HUES64 (cell line): Measurements from ENCODE around the gene SCNN1G.

ENCODE experiments used
- H3K27ac ChIP-seq: 2 replicates; pipeline ENCODE4 v1.7.0; 2013; ENCODE audit warnings: low read depth, low read length, inconsistent platforms
- H3K27me3 ChIP-seq: 2 replicates; pipeline ENCODE4 v1.6.1; 2013; ENCODE audit warnings: mild to moderate bottlenecking, low read length; ENCODE audit not compliant: insufficient read depth
- H3K36me3 ChIP-seq: 2 replicates; pipeline ENCODE4 v1.6.1; 2013; ENCODE audit warnings: mild to moderate bottlenecking, low read length; ENCODE audit not compliant: insufficient read depth
- H3K4me1 ChIP-seq: 2 replicates; pipeline ENCODE4 v1.6.1; 2013; ENCODE audit warnings: mild to moderate bottlenecking, low read length, moderate library complexity; ENCODE audit not compliant: insufficient read depth
- H3K4me3 ChIP-seq: 2 replicates; pipeline ENCODE4 v1.5.1; 2013; ENCODE audit warnings: mild to moderate bottlenecking, low read length, moderate library complexity
- H3K9ac ChIP-seq: 2 replicates; pipeline ENCODE4 v1.6.1; 2013; ENCODE audit warnings: mild to moderate bottlenecking, low read depth, low read length
- H3K9me3 ChIP-seq: 2 replicates; pipeline ENCODE4 v1.6.1; 2013; ENCODE audit warnings: low read depth, low read length; ENCODE audit not compliant: insufficient read depth
- WGBS: fragments of 150-250, 120-280 bp; methylation state at CpG from one replicate; pipeline ENCODE4 v1.1.7; 2013; ENCODE audit warnings: missing lambda C conversion rate; 5-methylcytosine and 5-hydroxymethylcytosine counted together

Gene SCNN1G

DNA sequence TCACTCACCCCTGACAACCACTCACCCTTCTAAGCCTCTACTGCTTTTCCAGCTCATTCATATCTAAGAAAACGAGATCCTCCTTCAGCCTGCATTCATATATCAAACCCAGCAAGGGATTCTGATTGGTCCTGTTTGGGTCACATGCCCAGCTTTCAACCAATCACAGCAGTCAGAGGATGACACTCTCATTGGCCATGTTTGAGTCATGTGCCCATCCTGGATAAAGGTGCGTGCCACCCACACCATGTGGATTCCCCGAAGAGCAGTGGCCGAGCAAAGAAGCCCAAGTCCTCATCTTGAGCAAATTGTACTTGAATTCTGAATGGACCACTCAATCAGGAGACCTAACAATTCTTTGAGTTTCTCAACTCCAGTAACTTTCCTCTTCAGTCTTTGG is 45.0 kb downstream of the SCNN1G start:
- Histone ChIP-seq H3K9me3 (no peaks in the 10 kb centered on the region), H3K4me3 (no peak overlapping the region), H3K27me3 (no peaks in the 10 kb centered on the region), H3K36me3 (no peaks in the 10 kb centered on the region), H3K4me1 (peaks cover 7% of the 10 kb centered on the region; the same call in 1 of the 2 replicates), H3K27ac (no peak overlapping the region), H3K9ac (no peak overlapping the region)
- WGBS = 85% methylated on average over 4 of the region's 4 CpGs

DNA sequence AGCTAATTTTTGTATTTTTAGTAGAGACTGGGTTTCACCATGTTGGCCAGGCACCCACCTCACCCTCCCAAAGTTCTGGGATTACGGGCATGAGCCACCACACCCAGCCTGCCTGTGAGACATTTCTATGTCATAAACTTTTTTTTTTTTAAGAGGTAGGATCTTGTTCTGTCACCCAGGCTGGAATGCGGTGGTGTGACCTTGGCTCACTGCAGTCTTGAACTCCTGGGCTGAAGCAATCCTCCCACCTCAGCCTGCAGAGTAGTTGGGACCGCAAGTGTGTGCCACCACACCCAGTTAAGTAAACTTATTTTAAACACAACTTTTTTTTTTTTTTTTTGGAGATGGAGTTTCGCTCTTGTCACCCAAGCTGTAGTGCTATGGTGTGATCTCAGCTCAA is 47.2 kb downstream of the SCNN1G start:
- Histone ChIP-seq H3K27ac (no peak overlapping the region), H3K9me3 (no peaks in the 10 kb centered on the region), H3K9ac (no peak overlapping the region), H3K36me3 (no peaks in the 10 kb centered on the region), H3K27me3 (no peaks in the 10 kb centered on the region), H3K4me3 (no peak overlapping the region), H3K4me1 (no peaks in the 10 kb centered on the region)
- WGBS = 94% methylated on average over 4 of the region's 4 CpGs

GRCh38 chr16:23232806-23233205 is 50.3 kb downstream of the SCNN1G start:
- no peak overlapping the region for H3K4me3 ChIP-seq
- H3K27me3 ChIP-seq = no peaks in the 10 kb centered on the region
- 94% methylated on average over 2 of the region's 2 CpGs for WGBS
- no peaks in the 10 kb centered on the region for H3K9me3 ChIP-seq
- no peaks in the 10 kb centered on the region for H3K36me3 ChIP-seq
- H3K27ac ChIP-seq = no peak overlapping the region
- no peaks in the 10 kb centered on the region for H3K4me1 ChIP-seq
- no peak overlapping the region for H3K9ac ChIP-seq

GRCh38 chr16:23235176-23235575 is 52.6 kb downstream of the SCNN1G start:
- no peaks in the 10 kb centered on the region for H3K27me3 ChIP-seq
- 92% methylated on average over 2 of the region's 4 CpGs for WGBS
- H3K27ac ChIP-seq = no peak overlapping the region
- no peak overlapping the region for H3K4me3 ChIP-seq
- H3K9ac ChIP-seq = no peak overlapping the region
- no peaks in the 10 kb centered on the region for H3K9me3 ChIP-seq
- no peaks in the 10 kb centered on the region for H3K4me1 ChIP-seq
- no peaks in the 10 kb centered on the region for H3K36me3 ChIP-seq

GRCh38 chr16:23236983-23237382 is 54.4 kb downstream of the SCNN1G start:
- H3K9me3 ChIP-seq = no peaks in the 10 kb centered on the region
- no peak overlapping the region for H3K27ac ChIP-seq
- no peak overlapping the region for H3K4me3 ChIP-seq
- no peaks in the 10 kb centered on the region for H3K4me1 ChIP-seq
- 88% methylated on average over 1 of the region's 1 CpG for WGBS
- H3K36me3 ChIP-seq = no peaks in the 10 kb centered on the region
- H3K9ac ChIP-seq = no peak overlapping the region
- H3K27me3 ChIP-seq = no peaks in the 10 kb centered on the region

DNA sequence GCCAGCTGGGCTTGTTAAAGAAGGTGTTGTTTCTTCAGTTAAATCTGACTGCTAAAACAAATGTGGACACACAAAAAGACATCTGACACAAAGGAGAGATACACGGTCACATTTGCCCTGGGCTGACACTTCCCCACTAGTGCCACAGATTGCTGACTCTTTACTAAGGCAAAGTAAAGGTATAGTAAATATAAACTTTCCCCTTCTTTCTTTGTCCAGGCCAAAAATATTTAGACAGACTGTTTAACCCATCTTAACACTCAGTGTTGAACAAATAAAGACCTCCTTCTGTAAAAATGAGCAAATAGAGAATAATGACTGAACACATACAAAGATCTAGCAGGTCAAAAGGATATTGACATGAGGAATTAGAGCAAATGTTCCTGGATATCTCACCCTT is 58.4 kb downstream of the SCNN1G start:
- H3K27me3 ChIP-seq = no peaks in the 10 kb centered on the region
- no peaks in the 10 kb centered on the region for H3K36me3 ChIP-seq
- no peak overlapping the region for H3K4me3 ChIP-seq
- no peak overlapping the region for H3K9ac ChIP-seq
- H3K4me1 ChIP-seq = no peaks in the 10 kb centered on the region
- H3K9me3 ChIP-seq = no peaks in the 10 kb centered on the region
- WGBS = 71% methylated on average over 1 of the region's 1 CpG
- H3K27ac ChIP-seq = no peak overlapping the region

- H3K27ac ChIP-seq = no peak overlapping the region
- no peaks in the 10 kb centered on the region for H3K9me3 ChIP-seq
- no peaks in the 10 kb centered on the region for H3K36me3 ChIP-seq
- no peak overlapping the region for H3K4me3 ChIP-seq
- no peaks in the 10 kb centered on the region for H3K27me3 ChIP-seq
- no peaks in the 10 kb centered on the region for H3K4me1 ChIP-seq
- no peak overlapping the region for H3K9ac ChIP-seq
Measured at GRCh38 chr16:23244122-23244521, 61.6 kb downstream of the SCNN1G start.

- Histone ChIP-seq H3K9me3 (peaks cover 3% of the 10 kb centered on the region; the same call in 1 of the 2 replicates), H3K36me3 (no peaks in the 10 kb centered on the region), H3K4me1 (no peaks in the 10 kb centered on the region), H3K27me3 (no peaks in the 10 kb centered on the region), H3K9ac (no peak overlapping the region), H3K4me3 (no peak overlapping the region), H3K27ac (no peak overlapping the region)
- 92% methylated on average over 6 of the region's 6 CpGs for WGBS
Measured at GRCh38 chr16:23245268-23245667, 62.7 kb downstream of the SCNN1G start.

DNA sequence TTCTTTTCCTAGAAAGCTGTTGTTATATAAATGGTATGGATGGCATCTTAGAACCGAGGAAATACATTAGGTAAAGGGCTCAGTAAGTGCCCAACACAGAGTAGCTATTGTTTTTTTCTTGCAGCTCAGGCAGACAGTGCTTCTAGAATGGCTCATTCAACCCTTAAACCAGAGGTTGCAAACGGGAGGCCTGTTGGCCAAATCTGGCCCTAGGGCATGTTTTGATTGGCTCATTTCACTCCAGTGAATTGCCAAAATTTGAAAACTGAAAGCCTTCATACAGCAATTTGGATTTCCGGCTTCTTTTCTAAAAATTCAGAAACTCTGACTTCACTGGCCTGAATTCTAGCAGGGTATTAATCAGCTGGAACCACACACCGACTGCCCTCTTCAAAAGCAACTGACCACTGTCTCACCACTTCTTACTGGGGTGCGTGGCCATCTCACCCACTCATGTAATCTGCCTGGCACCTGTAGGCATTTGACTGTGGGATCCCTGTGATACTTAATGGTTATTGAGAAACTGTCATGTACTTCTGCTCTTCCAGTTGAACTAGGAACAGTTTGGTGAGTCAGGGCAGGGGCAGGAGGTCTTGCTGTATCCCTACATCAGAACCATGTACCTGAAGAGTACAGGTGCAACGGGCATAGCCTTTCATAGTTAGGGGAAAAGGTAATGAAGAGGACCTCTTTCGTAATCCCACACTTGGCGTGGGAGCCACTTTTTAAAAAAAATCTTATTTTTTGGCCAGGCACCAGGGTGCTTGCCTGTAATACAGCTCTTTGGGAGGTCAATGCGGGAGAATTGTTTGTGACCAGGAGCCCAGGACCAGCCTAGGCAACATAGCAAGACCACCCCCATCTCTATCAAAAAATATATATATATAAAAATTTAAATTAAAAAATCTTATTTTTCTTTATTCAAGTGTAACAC is 66.0 kb downstream of the SCNN1G start:
- no peak overlapping the region for H3K9ac ChIP-seq
- H3K27me3 ChIP-seq = no peaks in the 10 kb centered on the region
- WGBS = 90% methylated on average over 9 of the region's 9 CpGs
- H3K27ac ChIP-seq = no peak overlapping the region
- H3K4me1 ChIP-seq = no peaks in the 10 kb centered on the region
- H3K36me3 ChIP-seq = no peaks in the 10 kb centered on the region
- H3K4me3 ChIP-seq = no peak overlapping the region
- H3K9me3 ChIP-seq = peaks cover 3% of the 10 kb centered on the region; the same call in 1 of the 2 replicates

DNA sequence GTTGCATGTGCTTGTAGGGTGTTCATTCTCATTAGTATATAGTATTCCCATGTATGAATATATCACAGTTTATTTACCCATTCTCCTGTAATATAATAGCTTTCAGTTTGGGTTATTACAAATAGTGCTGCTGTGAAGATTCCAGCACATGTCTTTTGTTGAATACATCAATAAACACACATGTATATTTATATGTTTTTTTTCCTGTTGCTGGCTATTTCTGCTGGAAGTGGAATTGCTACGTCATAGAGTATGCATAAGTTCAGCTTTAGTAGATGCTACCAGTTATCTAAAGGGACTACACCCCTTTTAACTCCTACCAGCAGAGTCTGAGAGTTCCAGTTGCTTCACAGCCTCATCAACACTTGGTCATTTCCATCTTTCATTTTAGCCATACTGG is 67.3 kb downstream of the SCNN1G start:
- no peaks in the 10 kb centered on the region for H3K36me3 ChIP-seq

GRCh38 chr16:23252310-23252709 is 69.8 kb downstream of the SCNN1G start:
- H3K27ac ChIP-seq = no peak overlapping the region
- peaks cover 3% of the 10 kb centered on the region; the same call in 1 of the 2 replicates for H3K9me3 ChIP-seq
- no peak overlapping the region for H3K4me3 ChIP-seq
- no peaks in the 10 kb centered on the region for H3K27me3 ChIP-seq
- 96% methylated on average over 4 of the region's 5 CpGs for WGBS
- H3K36me3 ChIP-seq = no peaks in the 10 kb centered on the region
- H3K4me1 ChIP-seq = no peaks in the 10 kb centered on the region
- H3K9ac ChIP-seq = no peak overlapping the region

More for the DNA sequence above, 67.3 kb downstream of the SCNN1G start:
- Histone ChIP-seq H3K4me3 (no peak overlapping the region), H3K9me3 (peaks cover 3% of the 10 kb centered on the region; the same call in 1 of the 2 replicates), H3K9ac (no peak overlapping the region), H3K27me3 (no peaks in the 10 kb centered on the region), H3K4me1 (no peaks in the 10 kb centered on the region), H3K27ac (no peak overlapping the region)
- 88% methylated on average over 1 of the region's 1 CpG for WGBS
